Lung (tissue), 12 donors: ENCODE data around the gene CPN1. TPM values are rescaled to one million over a fixed set of nuclear protein-coding genes. Genes with fewer than 3 reads are reported as not detected.

Experiments
- ATAC-seq: fragments of 200-7000 bp; cut with Tn5 transposase; one replicate; pipeline ENCODE4 v1.9.1; 2020; ENCODE audit warnings: moderate number of reproducible peaks; ENCODE audit not compliant: insufficient read depth, low FRiP score
- DNase-seq, 3 donors: peaks; one replicate each; pipeline ENCODE4 v3.0.0-alpha.2; 2013 to 2017
- H3K27ac ChIP-seq, 2 donors: one replicate each; pipeline ENCODE4 v1.5.1; 2013; ENCODE audit warnings: mild to moderate bottlenecking in 2 of 2, moderate library complexity in 2 of 2, control low read depth in 1 of 2, inconsistent platforms in 1 of 2, low read depth in 1 of 2, low read length in 1 of 2
- H3K27me3 ChIP-seq, 3 donors: one replicate each; pipeline ENCODE4 v1.5.1; 2013; ENCODE audit warnings: low read length in 2 of 3; ENCODE audit not compliant: control insufficient read depth in 3 of 3, insufficient read depth in 3 of 3
- H3K36me3 ChIP-seq, 4 donors: one replicate each; pipeline ENCODE4 v1.5.1; 2013; ENCODE audit warnings: low read length in 4 of 4, mild to moderate bottlenecking in 1 of 4, moderate library complexity in 1 of 4; ENCODE audit not compliant: control insufficient read depth in 4 of 4, insufficient read depth in 4 of 4
- H3K4me1 ChIP-seq, 5 donors: one replicate each; pipeline ENCODE4 v1.5.1; 2013; ENCODE audit warnings: low read length in 5 of 5, mild to moderate bottlenecking in 2 of 5, moderate library complexity in 1 of 5; ENCODE audit not compliant: control insufficient read depth in 5 of 5, insufficient read depth in 5 of 5
- H3K4me3 ChIP-seq: one replicate; pipeline ENCODE4 v1.5.1; 2013; ENCODE audit warnings: mild to moderate bottlenecking, control low read depth, moderate library complexity
- H3K9ac ChIP-seq, 2 donors: one replicate each; pipeline ENCODE4 v1.5.1; 2013; ENCODE audit warnings: low read length in 2 of 2, control low read depth in 1 of 2; ENCODE audit not compliant: insufficient read depth in 1 of 2
- H3K9me3 ChIP-seq, 4 donors: one replicate each; pipeline ENCODE4 v1.5.1; 2013; ENCODE audit warnings: low read length in 3 of 4, mild to moderate bottlenecking in 1 of 4, moderate library complexity in 1 of 4; ENCODE audit not compliant: control insufficient read depth in 4 of 4, insufficient read depth in 3 of 4
- WGBS, 2 donors: extraction: QIAGEN DNeasy Blood & Tissue Kit; methylation state at CpG; one replicate each; pipeline ENCODE4 v1.1.7; 2013; 5-methylcytosine and 5-hydroxymethylcytosine counted together
- polyA plus RNA-seq, 2 donors: library from polyadenylated mRNA; stranded (reverse); fragments of 200-250 nt; gene quantifications; one replicate each; pipeline ENCODE4 v1.2.1, GENCODE V29; 2013
- total RNA-seq, 2 donors: library from RNA; depleted of rRNA in 1 of 2; stranded (reverse); fragments of >200 nt in 1 of 2; gene quantifications; one replicate each; pipeline ENCODE4 v1.2.1, GENCODE V29; 2014 to 2021
- TF ChIP-seq, protein P1 (sequence below): IDR thresholded peaks from 2 replicates; pipeline ENCODE4 v1.5.1; 2012; ENCODE audit warnings: mild to moderate bottlenecking; ENCODE audit errors: control extremely low read depth, extremely low read depth
- donor health status: control.
- donor health status: control.
- donor health status: Bipolar disorder and iron deficiency.
- donor health status: healthy.
- donor health status: DM: yes; HTN: yes; CAD: no.

The CPN1 gene
- total and polyA plus RNA-seq, 4 donors = not detected

GRCh38 chr10:100043796-100044195 is 37.9 kb downstream of the CPN1 start:
- ATAC-seq (no peak), DNase-seq (peak; percentile 31 to 58 (median 56))
- Histone ChIP-seq H3K27ac (peak overlapping the region; percentile 17 to 62), H3K9me3 (no peaks in the 10 kb centered on the region), H3K4me3 (no peak overlapping the region), H3K4me1 (peaks cover 0 to 6% (median 0%) of the 10 kb centered on the region in 5 donors), H3K27me3 (no peaks in the 10 kb centered on the region), H3K36me3 (no peaks in the 10 kb centered on the region), H3K9ac (no peak overlapping the region)
- TF ChIP-seq, protein P1, sequence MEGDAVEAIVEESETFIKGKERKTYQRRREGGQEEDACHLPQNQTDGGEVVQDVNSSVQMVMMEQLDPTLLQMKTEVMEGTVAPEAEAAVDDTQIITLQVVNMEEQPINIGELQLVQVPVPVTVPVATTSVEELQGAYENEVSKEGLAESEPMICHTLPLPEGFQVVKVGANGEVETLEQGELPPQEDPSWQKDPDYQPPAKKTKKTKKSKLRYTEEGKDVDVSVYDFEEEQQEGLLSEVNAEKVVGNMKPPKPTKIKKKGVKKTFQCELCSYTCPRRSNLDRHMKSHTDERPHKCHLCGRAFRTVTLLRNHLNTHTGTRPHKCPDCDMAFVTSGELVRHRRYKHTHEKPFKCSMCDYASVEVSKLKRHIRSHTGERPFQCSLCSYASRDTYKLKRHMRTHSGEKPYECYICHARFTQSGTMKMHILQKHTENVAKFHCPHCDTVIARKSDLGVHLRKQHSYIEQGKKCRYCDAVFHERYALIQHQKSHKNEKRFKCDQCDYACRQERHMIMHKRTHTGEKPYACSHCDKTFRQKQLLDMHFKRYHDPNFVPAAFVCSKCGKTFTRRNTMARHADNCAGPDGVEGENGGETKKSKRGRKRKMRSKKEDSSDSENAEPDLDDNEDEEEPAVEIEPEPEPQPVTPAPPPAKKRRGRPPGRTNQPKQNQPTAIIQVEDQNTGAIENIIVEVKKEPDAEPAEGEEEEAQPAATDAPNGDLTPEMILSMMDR = no peak
- WGBS, 2 donors = 22 to 34% methylated on average over 3 of the region's 3 CpGs

- DNase-seq (no peak), ATAC-seq (no peak)
- 83 to 88% methylated on average over 2 of the region's 2 CpGs for WGBS, 2 donors
- Histone ChIP-seq H3K4me1 (peaks cover 0 to 6% (median 0%) of the 10 kb centered on the region in 5 donors), H3K27me3 (no peaks in the 10 kb centered on the region), H3K9me3 (no peaks in the 10 kb centered on the region), H3K36me3 (no peaks in the 10 kb centered on the region), H3K9ac (no peak overlapping the region), H3K4me3 (no peak overlapping the region), H3K27ac (peak overlapping the region; percentile 17 to 62)
- TF ChIP-seq, protein P1 = no peak
Measured at GRCh38 chr10:100043344-100043743, 38.3 kb downstream of the CPN1 start.

DNA sequence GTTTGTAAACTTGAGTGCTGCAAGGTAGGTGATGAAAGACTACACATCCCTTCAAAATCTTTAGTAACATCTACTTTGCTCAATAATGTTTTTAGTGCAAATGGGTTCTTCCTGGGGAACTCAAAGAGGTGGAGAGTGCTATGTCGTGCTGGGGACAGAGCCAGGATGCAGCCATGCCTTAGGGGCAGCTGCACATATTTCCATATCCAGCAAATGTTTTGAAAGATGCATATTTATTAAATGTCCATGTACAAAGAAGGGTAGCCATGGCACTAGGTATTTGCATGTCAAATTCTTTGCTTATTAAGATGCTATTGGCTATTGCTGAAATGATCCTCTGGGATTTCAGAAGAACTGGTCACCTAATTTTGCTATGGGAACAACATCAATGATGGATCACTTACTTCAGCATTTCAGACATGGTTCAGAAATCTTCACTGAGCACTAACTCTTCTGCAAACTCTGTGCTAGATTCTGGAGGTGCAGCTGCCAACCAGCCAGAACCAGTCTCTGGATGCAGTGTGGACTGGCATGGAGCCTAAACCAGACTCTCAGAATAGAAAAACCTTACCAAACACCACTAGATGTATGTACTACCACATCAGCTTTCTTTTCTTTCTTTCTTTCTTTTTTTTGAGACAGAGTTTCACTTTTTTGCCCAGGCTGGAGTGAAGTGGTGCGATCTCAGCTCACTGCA is 40.2 kb downstream of the CPN1 start:
- DNase-seq = peak in 1 of 3 donors; percentile 23

More for the DNA sequence above, 40.2 kb downstream of the CPN1 start:
- Histone ChIP-seq H3K36me3 (no peaks in the 10 kb centered on the region), H3K4me3 (no peak overlapping the region), H3K27me3 (no peaks in the 10 kb centered on the region), H3K9me3 (peaks cover 0 to 2% (median 0%) of the 10 kb centered on the region in 4 donors), H3K27ac (no peak overlapping the region), H3K4me1 (peaks cover 0 to 6% (median 0%) of the 10 kb centered on the region in 5 donors), H3K9ac (no peak overlapping the region)
- TF ChIP-seq, protein P1 = no peak
- ATAC-seq = no peak
- 65 to 80% methylated on average over 2 of the region's 2 CpGs for WGBS, 2 donors
